ENCODE results near the gene B3GALT4.
A peak's percentile ranks its signal among the peaks of the same experiment; 100 is the strongest.

The B3GALT4 gene

DNA sequence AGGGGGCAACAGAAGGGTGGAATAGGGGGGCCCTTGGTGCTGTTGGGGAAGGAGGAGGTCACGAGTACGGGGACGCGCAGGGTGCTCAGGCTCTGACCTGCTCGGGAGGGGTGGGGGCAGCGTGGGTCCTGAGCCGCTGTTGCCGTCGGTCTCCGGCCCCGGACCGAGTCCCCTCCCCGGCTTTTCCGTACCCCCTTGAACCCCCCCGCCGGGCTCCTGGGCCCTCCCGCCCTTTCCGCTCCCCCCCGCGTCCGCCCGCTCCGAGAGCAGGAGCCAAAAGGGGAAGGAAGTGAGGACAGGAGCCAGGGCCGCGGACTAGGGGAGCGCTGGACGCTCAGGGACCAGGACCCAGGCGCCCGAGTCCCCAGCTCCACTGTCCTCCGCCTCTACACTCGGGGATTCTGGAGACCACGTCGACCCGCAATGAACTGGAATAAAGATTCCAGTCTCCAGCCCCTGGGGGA is 21.9 kb downstream of the B3GALT4 start, which contains the start of gene RGL2:
RGL2 (minus strand) TSS at position 170 of the 464 bp plus-strand sequence. CDS start 332 bp downstream, outside the sequence.
- TF ChIP-seq, protein P1, sequence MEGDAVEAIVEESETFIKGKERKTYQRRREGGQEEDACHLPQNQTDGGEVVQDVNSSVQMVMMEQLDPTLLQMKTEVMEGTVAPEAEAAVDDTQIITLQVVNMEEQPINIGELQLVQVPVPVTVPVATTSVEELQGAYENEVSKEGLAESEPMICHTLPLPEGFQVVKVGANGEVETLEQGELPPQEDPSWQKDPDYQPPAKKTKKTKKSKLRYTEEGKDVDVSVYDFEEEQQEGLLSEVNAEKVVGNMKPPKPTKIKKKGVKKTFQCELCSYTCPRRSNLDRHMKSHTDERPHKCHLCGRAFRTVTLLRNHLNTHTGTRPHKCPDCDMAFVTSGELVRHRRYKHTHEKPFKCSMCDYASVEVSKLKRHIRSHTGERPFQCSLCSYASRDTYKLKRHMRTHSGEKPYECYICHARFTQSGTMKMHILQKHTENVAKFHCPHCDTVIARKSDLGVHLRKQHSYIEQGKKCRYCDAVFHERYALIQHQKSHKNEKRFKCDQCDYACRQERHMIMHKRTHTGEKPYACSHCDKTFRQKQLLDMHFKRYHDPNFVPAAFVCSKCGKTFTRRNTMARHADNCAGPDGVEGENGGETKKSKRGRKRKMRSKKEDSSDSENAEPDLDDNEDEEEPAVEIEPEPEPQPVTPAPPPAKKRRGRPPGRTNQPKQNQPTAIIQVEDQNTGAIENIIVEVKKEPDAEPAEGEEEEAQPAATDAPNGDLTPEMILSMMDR (IDR thresholded peaks at IDR 0.05; ENCODE audit: insufficient read depth, low read depth, low read length, missing control alignments) = no peak
- peak within 1 kb of the TSS; percentile 78 for H3K4me3 ChIP-seq (ENCODE audit: low read depth, low read length)
- peak; percentile 76 for DNase-seq (ENCODE audit: low read depth)

DNA sequence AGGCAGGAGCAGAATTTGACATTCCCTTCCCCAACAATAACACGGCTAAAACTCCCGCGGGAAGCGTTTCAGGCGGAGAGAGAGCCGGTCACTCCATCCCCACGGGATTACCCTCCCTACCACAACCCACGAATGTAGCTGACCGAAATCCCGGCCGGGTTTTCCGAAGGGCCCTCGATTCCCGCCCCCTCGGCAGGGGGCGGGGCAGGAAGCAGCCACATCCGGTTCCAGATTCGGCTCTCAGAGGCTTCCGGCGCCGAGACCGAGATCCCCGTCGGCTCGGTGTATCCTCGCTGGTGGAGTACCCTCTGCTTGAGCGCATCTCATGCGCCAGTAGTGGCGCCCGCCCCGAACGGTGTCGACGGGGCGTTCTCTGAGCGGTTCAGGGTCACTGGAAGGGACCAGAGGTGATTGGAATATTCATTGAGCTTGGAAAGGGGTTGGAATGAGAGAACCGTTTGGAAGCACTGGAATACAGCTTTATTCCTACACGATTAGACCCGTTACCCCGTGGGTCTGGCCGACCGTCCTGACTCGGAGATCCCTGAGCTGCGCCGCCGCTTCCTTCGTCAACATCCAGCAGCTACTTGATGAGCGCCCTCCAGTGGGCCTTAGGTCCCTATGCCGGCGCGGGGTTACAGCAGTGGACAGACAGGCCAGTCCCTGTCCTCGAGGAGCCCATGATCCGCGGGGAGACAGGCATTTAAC is 22.5 kb downstream of the B3GALT4 start:
- DNase-seq (ENCODE audit: low read depth) = peak; percentile 97
- H3K4me3 ChIP-seq (ENCODE audit: low read depth, low read length) = peak overlapping the region; percentile 78
- TF ChIP-seq, protein P1 (IDR thresholded peaks at IDR 0.05; ENCODE audit: insufficient read depth, low read depth, low read length, missing control alignments) = peak; percentile 60

DNA sequence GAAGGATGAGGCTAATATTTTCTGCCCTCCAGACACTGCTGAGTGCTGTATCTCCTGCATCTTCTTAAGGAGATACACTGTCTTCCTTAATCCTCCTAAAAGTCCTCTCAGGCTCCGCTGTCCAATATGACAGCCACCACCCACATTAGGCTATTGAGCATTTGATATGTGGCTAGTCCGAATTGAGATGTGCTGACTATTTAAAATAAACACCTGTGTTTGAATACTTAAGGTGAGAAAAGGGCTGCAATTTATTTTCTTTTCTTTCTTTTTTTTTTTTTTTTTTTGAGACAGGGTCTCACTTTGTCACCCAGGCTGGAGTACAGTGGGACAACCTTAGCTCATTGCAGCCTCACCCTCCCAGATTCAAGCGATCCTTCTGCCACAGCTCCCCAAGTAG is 25.0 kb downstream of the B3GALT4 start:
- no peak overlapping the region for H3K4me3 ChIP-seq (ENCODE audit: low read depth, low read length)
- TF ChIP-seq, protein P1 (IDR thresholded peaks at IDR 0.05; ENCODE audit: insufficient read depth, low read depth, low read length, missing control alignments) = no peak
- no peak for DNase-seq (ENCODE audit: low read depth)

DNA sequence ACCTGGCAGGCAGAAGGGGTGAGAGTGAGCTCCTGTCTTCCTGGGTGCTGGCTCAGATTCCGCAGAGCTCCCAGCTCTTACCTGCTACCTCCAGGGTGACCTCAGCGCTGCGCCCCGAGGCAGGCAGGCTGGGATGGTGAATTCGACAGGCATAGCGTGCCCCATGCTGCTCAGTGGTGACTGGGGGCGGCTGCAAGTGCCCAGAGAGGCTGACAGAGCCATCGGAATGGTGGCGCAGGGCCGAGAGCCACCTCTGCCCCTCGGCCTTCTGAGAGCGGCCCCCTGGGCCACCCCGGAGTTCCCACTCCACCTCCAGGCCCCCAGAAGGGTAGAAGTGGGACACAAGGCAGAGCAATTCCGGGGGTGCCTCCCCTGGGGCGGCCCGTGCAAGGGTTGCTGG is 27.3 kb downstream of the B3GALT4 start:
- TF ChIP-seq, protein P1 (IDR thresholded peaks at IDR 0.05; ENCODE audit: insufficient read depth, low read depth, low read length, missing control alignments) = no peak
- no peak for DNase-seq (ENCODE audit: low read depth)
- H3K4me3 ChIP-seq (ENCODE audit: low read depth, low read length) = no peak overlapping the region

DNA sequence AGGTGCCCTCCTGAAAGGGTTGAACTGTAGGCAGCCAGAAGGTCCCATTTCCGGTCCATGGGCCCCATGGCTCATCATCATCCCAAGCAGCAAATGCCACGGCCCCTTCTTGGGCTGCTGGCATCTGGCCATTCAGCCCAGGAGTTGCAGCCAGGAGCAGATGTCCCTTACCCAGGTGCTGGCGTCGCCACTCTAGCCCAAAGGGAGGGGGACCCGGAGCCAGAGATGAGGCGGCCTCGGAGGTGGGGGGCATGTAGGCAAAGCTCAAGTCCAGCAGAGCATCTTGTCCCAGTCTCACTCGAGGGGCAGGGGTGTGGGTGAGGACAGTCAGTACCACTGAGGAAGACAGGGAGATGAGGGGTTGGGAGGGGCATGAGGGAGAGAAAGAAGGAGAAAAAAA is 28.1 kb downstream of the B3GALT4 start:
- no peak overlapping the region for H3K4me3 ChIP-seq (ENCODE audit: low read depth, low read length)
- TF ChIP-seq, protein P1 (IDR thresholded peaks at IDR 0.05; ENCODE audit: insufficient read depth, low read depth, low read length, missing control alignments) = no peak
- no peak for DNase-seq (ENCODE audit: low read depth)

DNA sequence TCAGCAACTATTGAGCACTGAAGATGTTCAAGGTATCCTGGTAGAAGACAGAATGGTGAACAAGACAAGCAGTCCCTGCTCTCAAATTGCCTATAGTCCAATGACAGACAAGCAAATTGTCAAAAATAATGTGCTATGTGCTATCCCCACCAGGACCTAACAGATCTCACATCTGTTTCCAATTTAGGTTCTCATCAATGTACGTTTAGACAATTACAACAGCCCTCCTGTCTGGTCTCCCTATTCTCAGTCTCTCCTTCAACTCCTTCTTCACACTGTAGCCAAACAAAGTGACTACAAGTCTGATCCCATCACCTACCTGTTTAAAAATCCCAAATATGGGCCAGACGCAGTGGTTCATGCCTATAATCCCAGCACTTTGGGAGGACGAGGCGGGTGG is 29.4 kb downstream of the B3GALT4 start:
- TF ChIP-seq, protein P1 (IDR thresholded peaks at IDR 0.05; ENCODE audit: insufficient read depth, low read depth, low read length, missing control alignments) = no peak
- DNase-seq (ENCODE audit: low read depth) = no peak
- no peak overlapping the region for H3K4me3 ChIP-seq (ENCODE audit: low read depth, low read length)

Data from GM12865 (cell line).